ENCODE data around the gene DYNC1I1.

Gene DYNC1I1

GRCh38 chr7:95794917-95795515 lies 22.7 kb downstream of the DYNC1I1 start:
- DNase-seq, result no peak

DNA sequence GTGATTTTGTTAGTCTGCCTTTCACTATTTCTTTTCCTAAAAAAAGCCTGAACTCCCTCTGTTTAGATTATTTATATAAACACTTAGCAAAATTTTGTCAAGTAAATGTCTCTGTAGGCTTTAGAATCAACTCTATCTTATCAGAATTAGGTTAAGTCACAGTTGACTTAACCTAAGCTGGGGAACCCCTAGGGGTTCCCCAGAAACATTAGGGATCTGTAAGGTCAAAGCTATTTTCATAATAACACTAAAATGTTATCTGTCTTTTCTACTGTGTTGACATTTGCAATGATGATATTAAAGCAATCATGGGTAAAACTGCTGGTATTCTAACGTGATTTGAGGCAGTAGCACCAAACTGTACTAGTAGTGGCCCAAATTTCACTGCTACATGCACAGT lies 24.3 kb downstream of the DYNC1I1 start:
- DNase-seq, result no peak

- DNase-seq, result no peak
Observed at GRCh38 chr7:95798401-95798930, 26.1 kb downstream of the DYNC1I1 start.

- no peak for DNase-seq
Observed at GRCh38 chr7:95800787-95801186, 28.4 kb downstream of the DYNC1I1 start.

GRCh38 chr7:95802270-95802669 lies 29.9 kb downstream of the DYNC1I1 start:
- no peak for DNase-seq

- no peak for DNase-seq
Observed at GRCh38 chr7:95804052-95804451, 31.7 kb downstream of the DYNC1I1 start.

GRCh38 chr7:95805909-95806308 lies 33.6 kb downstream of the DYNC1I1 start:
- DNase-seq, result no peak

GRCh38 chr7:95808396-95808795 lies 36.0 kb downstream of the DYNC1I1 start:
- no peak for DNase-seq

GRCh38 chr7:95811846-95812445 lies 39.6 kb downstream of the DYNC1I1 start:
- DNase-seq, result no peak

- no peak for DNase-seq
Observed at GRCh38 chr7:95814721-95815120, 42.4 kb downstream of the DYNC1I1 start.

DNA sequence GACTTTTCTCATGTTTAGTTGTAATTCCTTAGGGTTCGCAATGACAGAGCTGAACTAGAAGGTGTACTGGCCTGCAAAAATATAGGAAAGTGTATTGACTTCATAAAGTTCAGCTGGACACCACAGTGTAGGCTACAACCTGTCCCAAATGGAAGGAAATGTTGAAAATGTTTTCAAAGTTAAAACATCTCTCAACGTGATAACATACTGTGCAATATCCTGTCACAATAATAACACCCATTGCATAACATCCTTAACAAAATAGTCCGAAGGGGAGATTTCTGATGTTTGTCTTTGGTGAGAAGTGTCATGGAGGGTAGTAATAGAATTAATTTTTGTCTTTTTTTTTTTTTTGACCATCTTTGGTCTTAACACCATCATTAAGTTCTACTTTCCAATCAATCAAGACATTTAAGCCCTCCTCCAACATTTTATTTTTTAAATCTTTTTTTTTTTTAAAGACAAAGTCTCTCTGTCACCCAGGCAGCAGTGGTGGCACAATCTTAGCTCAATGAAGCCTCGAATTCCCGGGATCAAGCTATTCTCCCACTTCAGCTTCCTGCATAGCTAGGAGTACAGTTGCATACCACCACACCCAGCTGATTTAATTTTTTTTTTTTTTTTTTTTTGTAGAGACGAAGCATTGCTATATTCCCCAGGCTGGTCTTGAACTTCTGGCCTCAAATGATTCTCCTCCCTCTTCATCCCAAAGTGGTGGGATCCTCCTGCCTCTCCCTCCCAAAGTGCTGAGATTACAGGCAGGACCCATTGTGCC lies 45.7 kb downstream of the DYNC1I1 start:
- no peak for DNase-seq

GRCh38 chr7:95820778-95821177 lies 48.4 kb downstream of the DYNC1I1 start:
- DNase-seq, result no peak

DNA sequence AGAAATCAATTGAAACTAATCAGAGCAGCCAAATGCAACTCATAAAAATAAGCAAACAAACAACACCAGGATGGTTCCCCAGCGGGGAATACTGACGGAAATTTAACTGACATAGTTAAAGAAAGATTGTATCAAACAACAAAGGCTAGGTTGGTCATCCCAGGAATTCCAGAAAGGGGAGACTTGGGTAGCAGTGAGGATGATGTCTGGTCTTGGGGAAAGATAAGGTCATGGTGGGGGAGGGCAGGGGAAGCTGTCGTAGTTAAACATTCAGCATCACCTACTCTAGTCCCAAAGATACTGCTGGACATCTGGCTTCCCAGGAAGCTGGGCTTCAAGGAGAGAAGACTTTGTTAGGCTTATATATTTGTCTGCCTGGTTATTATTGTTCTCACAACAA lies 50.4 kb downstream of the DYNC1I1 start:
- DNase-seq, result no peak

- no peak for DNase-seq
Observed at GRCh38 chr7:95824616-95825015, 52.3 kb downstream of the DYNC1I1 start.

GRCh38 chr7:95828824-95829790 lies 56.8 kb downstream of the DYNC1I1 start:
- DNase-seq, result no peak

DNA sequence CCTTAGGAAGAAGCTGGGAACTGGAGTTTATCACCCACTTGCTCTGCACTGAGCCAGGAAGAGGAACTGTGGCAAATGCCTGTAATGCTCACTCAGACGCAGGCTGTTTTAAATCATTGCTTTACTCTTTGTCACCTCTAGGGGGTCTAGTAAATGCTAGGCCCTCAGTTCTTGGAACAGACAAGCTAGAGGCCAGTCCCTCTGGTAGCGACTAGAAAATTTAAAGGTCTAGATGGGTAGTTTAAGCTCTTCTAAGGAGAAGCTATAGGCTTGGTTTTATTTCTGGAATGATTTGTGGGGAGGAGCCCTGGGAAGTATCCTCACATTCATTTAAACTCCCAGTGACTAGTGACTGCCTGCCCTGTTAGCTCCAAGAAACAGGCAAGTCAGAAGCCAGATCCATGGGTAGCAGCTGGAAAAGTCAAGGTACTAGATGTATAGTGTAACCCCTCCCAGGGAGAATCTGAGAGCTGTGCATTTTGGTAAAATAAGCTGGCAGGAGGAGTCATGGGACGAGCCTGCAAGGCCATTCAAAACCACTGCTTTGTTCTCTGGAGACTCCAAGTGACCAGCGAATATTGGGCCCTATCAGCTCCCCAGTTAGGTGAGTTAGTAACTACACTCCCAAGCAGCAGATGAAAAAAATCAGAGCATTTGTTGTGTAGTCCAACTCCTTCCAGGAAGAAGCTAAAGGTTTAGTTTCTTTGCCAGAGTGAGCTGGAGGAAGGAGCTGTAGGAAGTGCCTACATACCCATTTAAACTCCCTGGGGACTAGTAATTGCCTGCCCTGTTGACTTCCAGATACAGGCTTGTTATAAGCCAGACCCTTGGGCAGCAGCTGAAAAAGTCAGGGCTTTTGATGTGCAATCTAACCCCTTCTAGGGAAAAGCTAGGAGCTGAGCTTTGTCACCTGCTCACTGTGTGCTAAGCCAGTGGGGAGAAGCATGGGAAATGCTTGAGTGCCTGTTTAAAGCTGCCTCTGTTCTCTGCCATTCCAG lies 68.9 kb downstream of the DYNC1I1 start:
- DNase-seq, result no peak

- DNase-seq, result no peak
Observed at GRCh38 chr7:95843286-95843685, 70.9 kb downstream of the DYNC1I1 start.

- DNase-seq, result no peak
Observed at GRCh38 chr7:95845007-95845406, 72.7 kb downstream of the DYNC1I1 start.

GRCh38 chr7:95847061-95847460 lies 74.7 kb downstream of the DYNC1I1 start:
- no peak for DNase-seq

GRCh38 chr7:95859429-95859828 lies 87.1 kb downstream of the DYNC1I1 start:
- no peak for DNase-seq

DNA sequence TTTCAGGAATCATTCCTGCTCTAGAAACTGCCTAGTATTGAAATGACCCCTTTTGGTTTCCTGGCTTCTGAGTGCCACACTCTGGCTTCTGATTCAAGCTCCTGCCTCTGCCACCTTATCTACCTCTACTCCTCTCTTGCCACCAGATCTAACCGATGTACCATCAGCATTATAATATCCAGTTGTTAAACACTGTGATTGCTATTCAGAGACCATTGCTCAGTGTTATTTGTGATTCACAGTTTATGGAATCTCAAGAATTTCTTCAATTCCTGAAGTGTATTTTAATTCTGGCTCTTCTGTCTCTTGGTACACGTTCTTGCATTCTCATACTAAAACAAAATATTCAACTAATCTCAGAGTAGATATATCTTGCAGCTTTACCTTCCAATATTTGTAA lies 88.7 kb downstream of the DYNC1I1 start:
- DNase-seq, result no peak

DNA sequence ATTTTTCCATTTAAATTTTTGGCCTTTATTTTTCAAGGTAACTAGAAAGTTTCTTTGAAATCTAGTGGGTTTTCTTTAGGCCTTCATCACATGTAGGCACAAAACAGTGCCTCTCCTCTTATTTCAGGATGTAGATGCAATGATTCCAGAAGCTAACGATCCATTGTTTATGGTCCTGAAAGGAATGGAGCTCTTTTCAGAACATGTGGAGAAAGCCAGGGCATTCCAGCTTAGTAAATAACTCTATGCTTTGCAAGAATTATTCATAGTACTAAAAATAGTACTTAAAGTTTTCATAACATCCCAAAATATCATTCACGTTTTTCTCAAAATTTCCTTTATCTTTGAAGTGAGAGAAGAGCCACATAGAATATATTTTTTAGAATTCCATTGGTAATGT lies 91.3 kb downstream of the DYNC1I1 start:
- no peak for DNase-seq
